ENCODE data around the gene ZNRF3.

ZNRF3 gene

GRCh38 chr22:29071261-29072045, 188.1 kb downstream of the ZNRF3 start (continued):
- TF ChIP-seq REPIN1 (tag by site-specific recombination; IDR thresholded peaks at IDR 0.05; ENCODE audit: low read depth) (no peak), IKZF3 (tag by site-specific recombination; IDR thresholded peaks at IDR 0.05) (no peak), ZNF16 (tag by site-specific recombination; IDR thresholded peaks at IDR 0.05; ENCODE audit: low read depth) (no peak), EGR2 (tag by site-specific recombination; IDR thresholded peaks at IDR 0.05; ENCODE audit: low read depth) (peak; percentile 76), ZNF140 (tag by site-specific recombination; IDR thresholded peaks at IDR 0.05) (no peak), ZNF335 (tag by site-specific recombination; conservative IDR thresholded peaks at IDR 0.05) (peak; percentile 49), SP7 (tag by site-specific recombination; IDR thresholded peaks at IDR 0.05) (0 out of 2 replicates have a peak, but pooled peaks have one; percentile 18), ZNF248 (tag by site-specific recombination; IDR thresholded peaks at IDR 0.05) (no peak), ZNF610 (tag by site-specific recombination; IDR thresholded peaks at IDR 0.05; ENCODE audit: borderline replicate concordance) (no peak), ZBTB48 (tag by site-specific recombination; IDR thresholded peaks at IDR 0.05) (peak; percentile 68; the same call in 1 of the 2 replicates), ZNF704 (tag by site-specific recombination; IDR thresholded peaks at IDR 0.05) (no peak), ZNF629 (tag by site-specific recombination; IDR thresholded peaks at IDR 0.05) (no peak), KLF1 (tag by site-specific recombination; IDR thresholded peaks at IDR 0.05) (peak; percentile 85), ZNF114 (tag by site-specific recombination; IDR thresholded peaks at IDR 0.05) (no peak), ZNF514 (tag by site-specific recombination; IDR thresholded peaks at IDR 0.05) (no peak), ZBTB10 (tag by site-specific recombination; IDR thresholded peaks at IDR 0.05) (0 out of 2 replicates have a peak, but pooled peaks have one; percentile 35), ZNF530 (tag by site-specific recombination; IDR thresholded peaks at IDR 0.05; ENCODE audit: low read depth) (no peak), SP2 (tag by site-specific recombination; IDR thresholded peaks at IDR 0.05) (peak; percentile 70), ZNF600 (tag by site-specific recombination; IDR thresholded peaks at IDR 0.05) (0 out of 2 replicates have a peak, but pooled peaks have one; percentile 19), ZNF677 (tag by site-specific recombination; IDR thresholded peaks at IDR 0.05) (no peak), WT1 (tag by site-specific recombination; IDR thresholded peaks at IDR 0.05) (no peak), ZNF416 (tag by site-specific recombination; IDR thresholded peaks at IDR 0.05) (no peak), ZNF292 (tag by site-specific recombination; IDR thresholded peaks at IDR 0.05; ENCODE audit: borderline replicate concordance, low read depth) (no peak), ZNF501 (tag by site-specific recombination; IDR thresholded peaks at IDR 0.05) (no peak), ZNF449 (tag by site-specific recombination; IDR thresholded peaks at IDR 0.05) (peak; percentile 51; the same call in 1 of the 2 replicates), ZNF791 (tag by site-specific recombination; IDR thresholded peaks at IDR 0.05) (no peak), ZBTB21 (tag by site-specific recombination; IDR thresholded peaks at IDR 0.05) (no peak)
- TF ChIP-seq, protein P1, sequence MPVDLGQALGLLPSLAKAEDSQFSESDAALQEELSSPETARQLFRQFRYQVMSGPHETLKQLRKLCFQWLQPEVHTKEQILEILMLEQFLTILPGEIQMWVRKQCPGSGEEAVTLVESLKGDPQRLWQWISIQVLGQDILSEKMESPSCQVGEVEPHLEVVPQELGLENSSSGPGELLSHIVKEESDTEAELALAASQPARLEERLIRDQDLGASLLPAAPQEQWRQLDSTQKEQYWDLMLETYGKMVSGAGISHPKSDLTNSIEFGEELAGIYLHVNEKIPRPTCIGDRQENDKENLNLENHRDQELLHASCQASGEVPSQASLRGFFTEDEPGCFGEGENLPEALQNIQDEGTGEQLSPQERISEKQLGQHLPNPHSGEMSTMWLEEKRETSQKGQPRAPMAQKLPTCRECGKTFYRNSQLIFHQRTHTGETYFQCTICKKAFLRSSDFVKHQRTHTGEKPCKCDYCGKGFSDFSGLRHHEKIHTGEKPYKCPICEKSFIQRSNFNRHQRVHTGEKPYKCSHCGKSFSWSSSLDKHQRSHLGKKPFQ (tag by site-specific recombination; IDR thresholded peaks at IDR 0.05): no peak
- TF ChIP-seq, protein P2, sequence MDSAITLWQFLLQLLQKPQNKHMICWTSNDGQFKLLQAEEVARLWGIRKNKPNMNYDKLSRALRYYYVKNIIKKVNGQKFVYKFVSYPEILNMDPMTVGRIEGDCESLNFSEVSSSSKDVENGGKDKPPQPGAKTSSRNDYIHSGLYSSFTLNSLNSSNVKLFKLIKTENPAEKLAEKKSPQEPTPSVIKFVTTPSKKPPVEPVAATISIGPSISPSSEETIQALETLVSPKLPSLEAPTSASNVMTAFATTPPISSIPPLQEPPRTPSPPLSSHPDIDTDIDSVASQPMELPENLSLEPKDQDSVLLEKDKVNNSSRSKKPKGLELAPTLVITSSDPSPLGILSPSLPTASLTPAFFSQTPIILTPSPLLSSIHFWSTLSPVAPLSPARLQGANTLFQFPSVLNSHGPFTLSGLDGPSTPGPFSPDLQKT (IDR thresholded peaks at IDR 0.05; ENCODE audit: borderline replicate concordance, low read depth, low read length): no peak
- TF ChIP-seq, protein P3, sequence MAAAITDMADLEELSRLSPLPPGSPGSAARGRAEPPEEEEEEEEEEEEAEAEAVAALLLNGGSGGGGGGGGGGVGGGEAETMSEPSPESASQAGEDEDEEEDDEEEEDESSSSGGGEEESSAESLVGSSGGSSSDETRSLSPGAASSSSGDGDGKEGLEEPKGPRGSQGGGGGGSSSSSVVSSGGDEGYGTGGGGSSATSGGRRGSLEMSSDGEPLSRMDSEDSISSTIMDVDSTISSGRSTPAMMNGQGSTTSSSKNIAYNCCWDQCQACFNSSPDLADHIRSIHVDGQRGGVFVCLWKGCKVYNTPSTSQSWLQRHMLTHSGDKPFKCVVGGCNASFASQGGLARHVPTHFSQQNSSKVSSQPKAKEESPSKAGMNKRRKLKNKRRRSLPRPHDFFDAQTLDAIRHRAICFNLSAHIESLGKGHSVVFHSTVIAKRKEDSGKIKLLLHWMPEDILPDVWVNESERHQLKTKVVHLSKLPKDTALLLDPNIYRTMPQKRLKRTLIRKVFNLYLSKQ (tag by site-specific recombination; IDR thresholded peaks at IDR 0.05; ENCODE audit: borderline replicate concordance): no peak
